Gastroesophageal sphincter (tissue), 4 donors: Measurements from ENCODE around the gene ZCCHC24. TPM values are rescaled to one million over a fixed set of nuclear protein-coding genes. Genes with fewer than 3 reads are reported as not detected.
A peak's percentile ranks its signal among the peaks of the same experiment; 100 is the strongest.

ENCODE experiments used
- ATAC-seq: fragments of 150-250 bp; one replicate; pipeline ENCODE4 v1.9.1; 2016; ENCODE audit warnings: mild to moderate bottlenecking, moderate library complexity
- H3K27ac ChIP-seq, 4 donors: fragments of 200-600 bp; sonication (generic) in 3 of 4; 1 replicate in 3 of 4; 2 replicates in 1 of 4; pipeline ENCODE4 v1.5.1; 2016 to 2019
- H3K27me3 ChIP-seq: fragments of 200-600 bp; sonication (generic); one replicate; pipeline ENCODE4 v1.5.1; 2019
- H3K36me3 ChIP-seq, 2 donors: fragments of 200-600 bp; sonication (generic); one replicate each; pipeline ENCODE4 v1.5.1; 2019; ENCODE audit warnings: control low read depth in 1 of 2
- H3K4me1 ChIP-seq, 3 donors: fragments of 200-600 bp; sonication (generic); 1 replicate in 2 of 3; 2 replicates in 1 of 3; pipeline ENCODE4 v1.5.1; 2016 to 2019; ENCODE audit warnings: control low read depth in 2 of 3
- H3K4me3 ChIP-seq, 2 donors: fragments of 200-600 bp; sonication (generic); one replicate each; pipeline ENCODE4 v1.5.1; 2019; ENCODE audit warnings: mild to moderate bottlenecking in 1 of 2, moderate library complexity in 1 of 2
- H3K9me3 ChIP-seq, 3 donors: fragments of 200-600 bp; sonication (generic); one replicate each; pipeline ENCODE4 v1.5.1; 2017 to 2019; ENCODE audit warnings: control low read depth in 2 of 3
- EP300 ChIP-seq: sonication (generic); formaldehyde crosslinking; IDR thresholded peaks from one replicate; pipeline ENCODE4 v1.6.1; 2017; ENCODE audit warnings: antibody characterized with exemption, mild to moderate bottlenecking
- POLR2A ChIP-seq, 2 donors: fragments of 450-650 bp; IDR thresholded peaks; one replicate each; pipeline ENCODE4 v1.6.1; 2017; ENCODE audit warnings: antibody characterized with exemption in 2 of 2, mild to moderate bottlenecking in 2 of 2, moderate library complexity in 1 of 2
- POLR2AphosphoS5 ChIP-seq: sonication (generic); formaldehyde crosslinking; IDR thresholded peaks from one replicate; pipeline ENCODE4 v1.6.1; 2017; ENCODE audit warnings: antibody characterized with exemption
- WGBS, 2 donors: methylation state at CpG; one replicate each; pipeline ENCODE4 v1.1.5; 2018; ENCODE audit warnings: low coverage in 1 of 2; 5-methylcytosine and 5-hydroxymethylcytosine counted together
- total RNA-seq, 4 donors: library from RNA; depleted of rRNA; stranded (reverse); fragments of >200 nt; gene quantifications; one replicate each; pipeline ENCODE4 v1.1.0, GENCODE V29; 2016
- TF ChIP-seq, protein P1 (sequence below), 4 experiments: fragments of 200-600 bp in 2 of 4; fragments of 450-650 bp in 2 of 4; sonication (generic) in 1 of 4; IDR thresholded peaks; one replicate each; pipeline ENCODE4 v1.5.1; 2017 to 2019; ENCODE audit warnings: antibody characterized with exemption in 4 of 4, mild to moderate bottlenecking in 2 of 4, moderate library complexity in 2 of 4

The ZCCHC24 gene
- total RNA-seq, 4 donors from 2014 or later = 60.5 to 186 (median 84.1) TPM

DNA sequence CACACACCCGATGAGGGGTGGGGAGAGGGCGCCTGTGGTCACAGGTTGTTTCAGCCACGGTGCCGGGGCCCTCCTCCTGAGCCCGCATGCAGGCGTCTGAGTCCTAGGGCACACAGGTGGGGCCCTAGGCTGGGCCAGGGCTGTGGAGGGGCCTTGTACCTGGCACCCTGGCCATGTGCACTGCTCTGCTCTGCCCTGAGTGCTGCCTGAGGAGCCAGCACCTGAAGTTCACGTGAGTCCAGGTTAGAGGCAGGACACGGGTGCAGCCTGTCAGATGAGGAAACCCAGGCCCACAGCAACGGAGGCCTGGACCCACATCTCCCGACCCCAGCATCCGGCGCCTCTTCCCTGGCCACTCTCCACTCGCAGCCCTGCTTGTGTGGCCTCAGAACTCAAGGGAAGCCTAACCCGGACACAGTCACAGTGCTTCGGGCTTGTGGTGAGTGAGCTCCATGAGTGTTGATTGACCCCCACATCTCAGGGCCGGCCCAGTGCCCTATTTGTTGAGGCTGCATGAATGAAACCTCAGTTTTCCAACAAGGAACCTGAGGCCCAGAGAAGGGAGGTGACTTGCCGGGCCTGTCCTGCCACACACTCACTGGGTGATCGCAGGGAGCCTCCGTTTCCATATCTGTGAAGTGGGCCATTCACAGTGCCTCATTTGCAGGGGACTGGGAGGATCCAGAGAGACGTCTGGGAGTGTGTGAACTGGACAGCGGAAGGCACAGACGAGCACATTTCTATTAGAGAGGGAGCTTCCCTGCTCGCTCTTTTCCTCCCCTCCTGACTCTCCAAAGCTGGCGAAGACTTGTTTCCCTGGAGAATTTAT is 58.6 kb downstream of the ZCCHC24 start:
- peak overlapping the region in 3 of 4 donors; percentile 46 to 73 (median 65) for H3K27ac ChIP-seq
- peaks cover 5 to 72% (median 19%) of the 10 kb centered on the region in 3 donors for H3K4me1 ChIP-seq

DNA sequence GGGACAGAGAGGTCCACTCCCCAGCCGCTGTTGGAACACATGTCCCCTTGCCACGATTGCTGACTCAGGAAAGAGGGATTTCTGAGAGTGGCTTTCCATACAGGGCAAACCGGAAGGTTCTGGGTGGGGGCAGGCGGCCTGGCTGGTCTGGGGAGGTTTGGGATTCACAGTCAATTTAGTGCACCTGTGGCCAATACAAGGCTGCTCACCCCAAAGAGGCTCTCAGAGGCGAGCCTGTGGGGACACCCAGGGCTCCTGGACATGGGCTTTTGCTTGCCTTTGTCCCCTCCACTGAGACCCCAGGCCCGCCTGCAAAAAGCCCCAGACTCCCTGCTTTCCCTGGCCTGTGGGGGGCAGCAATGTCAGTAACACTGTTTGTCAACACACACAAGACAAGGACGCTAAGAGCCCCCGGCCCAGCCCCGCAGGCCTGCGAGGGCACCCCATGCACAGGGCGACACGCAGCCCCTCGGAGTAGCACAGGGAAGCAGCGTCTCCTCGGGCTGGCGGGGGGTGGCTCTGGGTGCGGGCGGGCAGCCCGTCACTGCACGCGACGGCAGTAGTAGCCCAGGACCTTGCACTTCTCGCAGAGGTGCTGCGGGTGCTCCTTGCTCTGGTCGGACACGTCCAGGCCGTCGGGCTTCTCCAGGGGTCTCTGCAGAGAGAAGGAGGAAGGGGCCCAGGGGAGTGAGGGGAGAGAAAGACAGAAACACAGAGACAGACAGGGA is 59.5 kb downstream of the ZCCHC24 start:
- TF ChIP-seq, protein P1, sequence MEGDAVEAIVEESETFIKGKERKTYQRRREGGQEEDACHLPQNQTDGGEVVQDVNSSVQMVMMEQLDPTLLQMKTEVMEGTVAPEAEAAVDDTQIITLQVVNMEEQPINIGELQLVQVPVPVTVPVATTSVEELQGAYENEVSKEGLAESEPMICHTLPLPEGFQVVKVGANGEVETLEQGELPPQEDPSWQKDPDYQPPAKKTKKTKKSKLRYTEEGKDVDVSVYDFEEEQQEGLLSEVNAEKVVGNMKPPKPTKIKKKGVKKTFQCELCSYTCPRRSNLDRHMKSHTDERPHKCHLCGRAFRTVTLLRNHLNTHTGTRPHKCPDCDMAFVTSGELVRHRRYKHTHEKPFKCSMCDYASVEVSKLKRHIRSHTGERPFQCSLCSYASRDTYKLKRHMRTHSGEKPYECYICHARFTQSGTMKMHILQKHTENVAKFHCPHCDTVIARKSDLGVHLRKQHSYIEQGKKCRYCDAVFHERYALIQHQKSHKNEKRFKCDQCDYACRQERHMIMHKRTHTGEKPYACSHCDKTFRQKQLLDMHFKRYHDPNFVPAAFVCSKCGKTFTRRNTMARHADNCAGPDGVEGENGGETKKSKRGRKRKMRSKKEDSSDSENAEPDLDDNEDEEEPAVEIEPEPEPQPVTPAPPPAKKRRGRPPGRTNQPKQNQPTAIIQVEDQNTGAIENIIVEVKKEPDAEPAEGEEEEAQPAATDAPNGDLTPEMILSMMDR (IDR thresholded peaks at IDR 0.05) = no peak
- no peak for TF ChIP-seq POLR2AphosphoS5
- TF ChIP-seq POLR2A (IDR thresholded peaks at IDR 0.05) = no peak
- no peak for TF ChIP-seq EP300
- H3K4me1 ChIP-seq = peaks cover 10 to 72% (median 19%) of the 10 kb centered on the region in 3 donors
- peaks cover 0 to 61% of the 10 kb centered on the region in 2 donors for H3K36me3 ChIP-seq

More for the DNA sequence above, 58.6 kb downstream of the ZCCHC24 start:
- Histone ChIP-seq H3K36me3 (peaks cover 0 to 61% of the 10 kb centered on the region in 2 donors), H3K4me3 (no peak overlapping the region), H3K27me3 (no peaks in the 10 kb centered on the region), H3K9me3 (no peaks in the 10 kb centered on the region)
- 50 to 60% methylated on average over 4 to 7 of the region's 24 CpGs for WGBS, 2 donors
- ATAC-seq = no peak
- TF ChIP-seq, protein P1 (IDR thresholded peaks at IDR 0.05) = no peak
- no peak for TF ChIP-seq EP300
- TF ChIP-seq POLR2AphosphoS5 = no peak
- TF ChIP-seq POLR2A (IDR thresholded peaks at IDR 0.05) = no peak

DNA sequence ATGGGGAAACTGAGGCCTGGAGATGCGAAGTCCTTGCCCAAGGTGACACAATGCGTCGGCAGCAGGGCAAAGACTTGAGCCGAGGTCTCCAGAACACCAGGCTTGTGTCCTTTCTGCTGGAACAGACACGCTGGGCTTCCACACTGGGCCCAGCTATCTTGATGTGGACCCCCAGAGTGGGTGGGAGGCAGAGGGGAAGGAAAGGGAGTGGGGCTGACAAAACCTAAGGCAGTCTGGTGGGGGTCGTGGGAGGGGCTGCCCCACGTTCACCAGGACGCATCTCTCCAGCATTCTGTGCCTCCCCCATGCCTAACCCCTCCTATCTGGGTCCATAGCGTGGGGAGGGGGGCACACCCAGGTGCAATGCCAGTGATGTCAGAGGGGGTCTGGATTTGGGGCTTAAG is 60.0 kb downstream of the ZCCHC24 start:
- TF ChIP-seq POLR2AphosphoS5 = no peak
- TF ChIP-seq, protein P1 (IDR thresholded peaks at IDR 0.05) = no peak
- no peak for TF ChIP-seq EP300
- peaks cover 0 to 57% of the 10 kb centered on the region in 2 donors for H3K36me3 ChIP-seq
- H3K4me1 ChIP-seq = peaks cover 13 to 72% (median 24%) of the 10 kb centered on the region in 3 donors

More for the DNA sequence above, 59.5 kb downstream of the ZCCHC24 start:
- no peak overlapping the region for H3K4me3 ChIP-seq
- ATAC-seq = no peak
- 75 to 80% methylated on average over 2 to 4 of the region's 28 CpGs for WGBS, 2 donors
- H3K27me3 ChIP-seq = no peaks in the 10 kb centered on the region
- H3K9me3 ChIP-seq = no peaks in the 10 kb centered on the region
- H3K27ac ChIP-seq = peak overlapping the region in 3 of 4 donors; percentile 65 to 89 (median 73)

DNA sequence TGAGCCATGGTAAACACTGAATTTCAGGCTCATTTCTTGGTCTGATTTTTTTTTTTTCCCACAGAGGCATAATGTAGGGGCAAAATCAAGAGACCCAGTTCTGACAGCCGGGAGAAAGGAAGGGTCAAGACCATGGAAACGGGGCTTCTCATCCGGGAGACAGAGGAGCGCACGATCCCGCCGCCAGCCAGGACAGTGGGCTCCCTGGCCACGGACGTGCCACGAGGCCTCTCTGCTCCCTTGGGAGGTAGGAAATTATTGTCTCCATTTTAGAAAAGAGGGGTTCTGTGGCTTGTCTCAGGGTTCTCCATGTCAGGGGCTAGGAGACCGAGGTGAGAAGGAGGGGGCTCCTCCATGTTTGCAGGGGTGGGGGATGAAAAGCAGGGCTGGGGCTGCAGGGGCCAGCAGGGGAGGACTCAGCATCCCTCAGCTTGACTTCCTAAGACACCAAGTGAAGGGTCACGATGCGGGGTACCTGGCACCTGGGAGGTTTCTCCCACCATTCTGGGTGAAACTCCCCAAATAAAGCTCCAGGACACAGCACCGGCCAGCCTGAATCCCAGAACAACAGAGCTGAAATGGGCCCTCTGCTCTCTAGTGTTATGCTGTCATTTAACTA is 60.5 kb downstream of the ZCCHC24 start:
- Histone ChIP-seq H3K27me3 (no peaks in the 10 kb centered on the region), H3K27ac (peak overlapping the region in 3 of 4 donors; percentile 70 to 89 (median 73)), H3K4me3 (no peak overlapping the region), H3K4me1 (peaks cover 13 to 72% (median 28%) of the 10 kb centered on the region in 3 donors), H3K36me3 (peaks cover 0 to 55% of the 10 kb centered on the region in 2 donors), H3K9me3 (no peaks in the 10 kb centered on the region)
- ATAC-seq = no peak
- 89 to 90% methylated on average over 2 to 10 of the region's 14 CpGs for WGBS, 2 donors
- TF ChIP-seq POLR2A (IDR thresholded peaks at IDR 0.05) (no peak), POLR2AphosphoS5 (no peak), EP300 (no peak)
- TF ChIP-seq, protein P1 (IDR thresholded peaks at IDR 0.05) = no peak

More for the DNA sequence above, 60.0 kb downstream of the ZCCHC24 start:
- no peak for ATAC-seq
- H3K27ac ChIP-seq = peak overlapping the region in 3 of 4 donors; percentile 23 to 89 (median 73)
- no CpG with 5 or more reads among the region's 9 CpGs for WGBS, 2 donors
- no peaks in the 10 kb centered on the region for H3K9me3 ChIP-seq
- no peak overlapping the region for H3K4me3 ChIP-seq
- no peaks in the 10 kb centered on the region for H3K27me3 ChIP-seq
